ENCODE measurements around the gene NAA38.

The NAA38 gene

DNA sequence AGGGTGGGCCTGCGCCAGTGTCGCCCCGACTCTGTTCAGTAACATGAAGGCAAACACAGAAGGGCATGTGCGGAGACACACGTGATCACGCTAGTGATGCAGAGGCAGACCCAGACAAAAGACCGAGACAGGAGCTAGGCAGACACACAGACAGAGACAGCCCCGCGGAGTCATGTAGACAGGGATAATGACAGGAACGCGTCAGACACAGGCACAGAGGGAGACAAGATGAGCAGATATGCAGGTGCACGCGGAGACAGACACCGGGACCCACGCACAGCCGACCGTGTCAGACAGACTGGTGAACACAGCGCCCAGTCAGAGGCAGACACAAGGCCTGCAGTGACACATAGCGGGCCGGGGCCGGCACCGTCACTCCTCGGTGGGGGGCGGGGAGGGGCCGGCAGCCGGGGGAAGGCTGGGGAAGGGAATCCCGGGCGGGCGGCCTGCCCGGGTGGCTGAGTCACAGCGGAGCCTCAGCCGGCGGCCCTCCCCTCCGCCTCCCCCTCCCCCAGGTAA is 15.9 kb downstream of the NAA38 start:
- DNase-seq (ENCODE audit: low spot score), result peak; percentile 96

DNA sequence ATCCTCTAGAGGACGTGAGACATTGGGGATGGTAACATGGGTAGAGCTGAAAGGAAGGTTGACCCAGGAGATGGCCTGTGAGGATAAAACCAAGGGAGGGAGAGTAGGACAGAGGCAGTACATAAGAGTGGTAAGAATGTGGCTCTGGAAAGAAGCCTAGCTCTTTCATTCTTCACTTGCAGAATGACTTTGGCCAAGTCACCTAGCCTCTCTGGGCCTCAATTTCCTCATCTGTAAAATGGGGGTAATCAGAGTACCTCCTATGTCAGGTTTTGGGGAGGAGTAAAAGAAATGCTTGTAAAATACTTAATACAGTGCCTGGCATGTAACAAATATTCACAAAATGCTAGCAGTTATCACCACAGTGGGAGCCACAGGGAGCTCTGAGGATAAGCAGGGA is 16.5 kb downstream of the NAA38 start:
- DNase-seq (ENCODE audit: low spot score), result no peak

DNA sequence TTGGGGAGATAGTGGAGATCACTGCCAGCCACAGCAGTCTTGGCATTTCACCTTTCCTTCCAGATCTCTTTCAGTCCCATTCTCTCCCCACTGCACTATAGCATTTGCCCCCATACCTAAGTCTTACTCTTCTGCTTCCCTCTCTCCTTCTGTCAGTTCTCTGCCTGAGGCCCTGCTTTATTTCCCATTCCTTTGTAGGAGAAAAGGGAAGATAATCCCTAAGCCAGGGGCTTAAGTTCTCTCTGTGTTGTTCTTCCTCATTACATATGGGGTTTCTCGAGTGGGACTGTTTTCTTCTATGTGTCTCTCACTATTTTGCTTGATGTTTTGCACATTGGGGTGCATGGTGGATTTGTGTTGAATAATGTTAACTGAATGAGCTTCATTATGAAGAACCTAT is 16.9 kb downstream of the NAA38 start:
- no peak for DNase-seq (ENCODE audit: low spot score)

DNA sequence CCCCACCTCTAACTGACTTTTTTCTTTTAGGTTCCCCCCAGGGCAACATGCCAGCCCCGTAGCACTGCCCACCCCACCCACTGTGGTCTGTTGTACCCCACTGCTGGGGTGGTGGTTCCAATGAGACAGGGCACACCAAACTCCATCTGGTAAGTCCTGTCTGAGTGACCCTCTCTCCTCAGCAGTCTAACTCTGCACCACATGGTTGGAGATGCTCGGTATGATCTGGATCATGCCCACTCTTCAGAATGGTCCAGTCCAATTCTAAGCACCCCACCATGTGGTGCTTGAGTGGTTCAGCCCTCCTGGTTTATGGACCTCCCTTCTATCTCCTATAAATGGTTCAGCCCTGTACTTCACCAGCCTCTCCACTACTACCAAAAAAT is 17.5 kb downstream of the NAA38 start:
- no peak for DNase-seq (ENCODE audit: low spot score)

DNA sequence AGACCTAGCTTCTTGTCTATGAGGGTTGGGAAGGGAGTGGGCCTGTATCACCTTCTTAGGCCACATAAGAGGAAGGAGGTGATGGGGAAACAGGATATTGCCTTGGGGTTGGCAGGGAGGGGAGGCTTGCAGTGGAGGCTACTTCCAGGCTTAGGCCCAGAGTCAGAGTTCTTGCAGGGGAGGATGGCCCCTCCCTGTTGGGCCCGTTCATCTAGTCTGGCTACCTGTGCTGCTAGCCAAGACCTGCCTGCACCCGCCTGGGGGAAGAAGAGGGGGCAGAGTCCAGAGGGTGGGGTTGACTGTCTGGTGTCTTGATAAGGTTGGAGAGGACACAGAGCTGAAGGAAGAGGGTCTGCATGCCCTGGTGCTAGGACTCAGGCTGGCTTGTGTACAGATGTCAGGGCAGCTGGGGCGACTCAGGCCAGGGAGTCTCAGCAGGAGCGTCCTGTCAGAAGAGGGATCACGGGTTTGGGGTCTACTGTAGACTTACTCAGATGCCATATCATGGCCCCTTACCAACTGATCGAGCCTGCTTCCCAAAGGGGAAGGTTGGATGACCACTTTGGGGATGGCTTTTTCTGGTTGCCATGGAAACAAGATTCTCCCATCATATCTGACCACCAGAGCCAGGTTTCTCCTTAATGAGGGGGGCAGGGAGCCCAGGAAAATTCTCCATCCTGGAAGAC is 18.0 kb downstream of the NAA38 start:
- DNase-seq (ENCODE audit: low spot score), result no peak

DNA sequence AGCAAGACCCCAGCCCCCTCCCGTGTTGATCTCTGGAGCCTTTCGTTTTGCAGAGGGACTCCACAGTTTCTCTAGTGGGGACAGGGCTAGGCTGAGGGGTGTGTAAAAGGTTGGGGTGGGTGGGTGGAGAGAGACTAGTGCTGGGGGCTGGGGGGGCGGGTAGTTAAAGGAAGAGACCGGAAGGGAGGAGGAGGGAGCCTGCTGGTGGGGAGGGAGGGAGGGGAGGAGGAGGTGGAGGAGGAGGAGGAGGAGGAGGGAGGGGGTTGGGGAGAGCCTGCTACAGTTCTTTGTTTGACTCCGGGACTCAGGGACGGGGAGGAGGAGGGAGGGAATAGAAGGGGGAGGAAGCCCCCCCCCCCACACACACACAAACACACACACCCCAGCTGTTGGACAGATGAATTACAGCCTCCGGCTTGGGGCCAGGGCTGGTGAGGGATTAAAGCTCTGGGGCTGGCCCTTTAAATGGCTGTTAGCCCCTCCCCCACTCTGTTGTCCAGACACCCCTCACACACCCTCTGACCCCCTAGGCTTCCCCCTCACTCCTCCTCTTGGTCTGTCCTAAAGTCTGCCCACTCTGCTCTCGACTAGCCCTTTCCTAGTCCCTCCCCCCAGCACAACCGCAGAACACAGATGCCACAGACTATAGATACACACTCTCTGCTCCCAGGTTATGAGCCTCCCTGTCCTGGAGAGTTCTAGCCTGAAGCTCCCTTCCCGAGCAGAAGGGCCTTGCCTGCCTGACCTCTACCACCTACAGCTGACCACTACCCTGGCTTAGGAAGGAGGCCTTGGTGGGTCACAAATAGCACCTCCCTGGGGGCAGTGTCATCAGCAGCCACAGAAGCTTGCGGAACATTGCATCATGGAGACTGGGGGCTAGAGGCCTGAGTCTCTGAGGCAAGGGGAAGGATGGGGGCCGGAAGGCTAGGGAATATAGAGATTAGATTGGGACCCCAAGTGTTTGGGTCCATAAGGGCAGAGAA is 19.0 kb downstream of the NAA38 start:
- no peak for DNase-seq (ENCODE audit: low spot score)

DNA sequence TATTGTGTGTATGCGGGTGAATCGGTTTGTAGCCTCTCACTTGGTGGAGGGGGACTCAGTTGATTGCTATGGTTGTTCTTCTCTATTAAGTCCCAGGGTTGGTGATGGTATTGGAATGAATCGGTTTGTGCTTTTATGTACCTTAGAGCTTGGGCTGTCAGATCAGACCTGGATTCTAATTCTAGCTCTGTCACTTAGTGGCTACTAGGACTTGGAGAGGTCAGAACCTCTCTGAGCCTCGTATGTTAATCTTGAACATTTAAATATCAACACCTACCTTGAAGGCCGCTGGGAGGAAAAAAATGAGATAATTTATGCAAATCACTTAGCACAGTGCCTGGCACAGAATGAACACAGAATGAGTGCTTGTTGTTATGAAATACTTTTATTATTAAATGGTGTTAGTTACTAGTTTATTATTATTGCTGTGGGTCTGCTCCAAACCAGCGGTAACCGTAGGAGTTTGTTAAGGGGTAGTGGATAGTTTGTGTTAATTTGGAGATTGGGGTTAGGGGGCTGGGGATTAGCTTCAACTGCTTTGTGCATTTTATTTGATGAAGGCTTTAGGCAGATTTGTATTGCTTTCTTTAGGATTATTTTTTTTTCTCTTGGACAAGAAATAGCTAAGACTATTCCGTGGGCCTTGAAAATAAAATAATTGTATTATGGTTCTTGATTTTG is 19.8 kb downstream of the NAA38 start:
- no peak for DNase-seq (ENCODE audit: low spot score)

DNA sequence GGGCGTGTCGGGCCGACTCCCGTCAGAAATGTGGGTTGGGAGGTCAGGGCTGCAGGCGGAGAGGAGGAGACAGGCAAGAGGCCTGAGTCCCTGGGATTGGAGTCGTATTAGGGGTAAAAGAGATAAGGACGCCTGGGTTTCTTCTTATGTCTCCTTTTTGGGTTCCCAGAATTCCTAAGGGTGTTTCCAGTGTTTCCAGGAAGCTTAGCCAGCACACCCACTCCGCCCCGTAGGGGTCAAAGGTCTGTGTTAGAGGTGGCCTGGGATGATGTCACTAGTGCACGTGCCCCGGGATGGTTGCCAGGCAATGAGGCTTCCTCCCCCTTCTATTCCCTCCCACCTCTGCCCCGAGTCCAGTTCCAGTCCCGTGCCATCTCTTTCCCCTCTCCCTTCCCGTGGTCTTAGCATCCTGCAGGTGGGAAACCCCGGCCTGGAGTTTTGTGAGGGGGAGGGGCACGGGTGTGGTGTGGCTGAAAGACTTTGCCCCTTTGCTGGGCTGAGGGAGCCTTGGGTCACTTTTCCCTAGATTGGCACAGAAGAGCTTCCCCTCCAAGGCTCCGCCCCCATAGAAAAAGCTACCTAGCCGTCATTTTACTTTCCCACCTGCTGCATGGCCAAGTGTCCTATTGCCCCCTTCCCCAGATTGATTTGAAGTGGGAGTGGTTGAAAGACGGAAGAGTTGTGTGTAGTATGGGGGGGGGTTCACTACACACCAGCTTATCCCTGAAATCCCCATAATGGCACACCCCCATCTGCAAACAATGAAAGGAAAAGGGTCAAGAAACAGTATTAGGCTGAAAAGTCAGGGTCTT is 20.6 kb downstream of the NAA38 start:
- DNase-seq (ENCODE audit: low spot score), result peak; percentile 75

DNA sequence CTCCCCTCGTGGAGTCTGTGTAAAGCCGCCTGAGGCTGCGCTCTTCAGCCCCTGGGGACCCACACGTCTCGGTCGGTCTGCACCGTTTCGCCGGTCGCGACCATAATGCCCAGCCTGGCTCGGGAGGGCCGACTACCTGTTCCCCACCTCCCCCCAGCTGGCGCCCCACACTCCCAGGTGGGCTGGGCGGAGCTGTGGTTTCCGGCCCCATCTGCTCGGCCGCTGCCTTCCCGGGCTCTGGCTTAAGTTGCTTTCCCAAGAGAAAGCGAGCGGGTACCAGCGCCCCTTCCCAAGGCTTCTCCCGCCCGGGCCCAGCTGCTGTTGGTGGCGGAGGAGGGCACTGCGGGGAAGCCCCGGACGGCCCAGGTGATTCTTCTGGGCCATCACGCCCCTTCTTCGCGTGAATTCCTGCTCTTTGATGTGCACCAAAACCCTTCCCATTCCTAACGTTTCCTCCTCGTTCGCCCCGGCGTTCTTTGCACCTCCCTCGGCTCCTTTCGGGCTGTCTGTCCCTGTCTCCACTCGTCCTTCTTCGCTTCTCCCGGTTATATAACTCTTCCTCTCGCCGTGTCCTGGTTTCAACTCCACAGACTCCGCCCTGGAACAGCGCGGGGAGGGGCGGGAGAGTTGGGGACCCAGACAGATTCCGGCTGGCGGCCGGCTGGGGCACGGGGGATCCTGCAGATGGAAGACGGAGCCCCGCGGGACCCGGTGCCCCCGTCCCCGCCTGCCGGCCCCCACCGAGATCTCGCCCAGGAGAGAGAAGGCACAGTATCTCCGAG is 21.4 kb downstream of the NAA38 start:
- DNase-seq (ENCODE audit: low spot score), result no peak

DNA sequence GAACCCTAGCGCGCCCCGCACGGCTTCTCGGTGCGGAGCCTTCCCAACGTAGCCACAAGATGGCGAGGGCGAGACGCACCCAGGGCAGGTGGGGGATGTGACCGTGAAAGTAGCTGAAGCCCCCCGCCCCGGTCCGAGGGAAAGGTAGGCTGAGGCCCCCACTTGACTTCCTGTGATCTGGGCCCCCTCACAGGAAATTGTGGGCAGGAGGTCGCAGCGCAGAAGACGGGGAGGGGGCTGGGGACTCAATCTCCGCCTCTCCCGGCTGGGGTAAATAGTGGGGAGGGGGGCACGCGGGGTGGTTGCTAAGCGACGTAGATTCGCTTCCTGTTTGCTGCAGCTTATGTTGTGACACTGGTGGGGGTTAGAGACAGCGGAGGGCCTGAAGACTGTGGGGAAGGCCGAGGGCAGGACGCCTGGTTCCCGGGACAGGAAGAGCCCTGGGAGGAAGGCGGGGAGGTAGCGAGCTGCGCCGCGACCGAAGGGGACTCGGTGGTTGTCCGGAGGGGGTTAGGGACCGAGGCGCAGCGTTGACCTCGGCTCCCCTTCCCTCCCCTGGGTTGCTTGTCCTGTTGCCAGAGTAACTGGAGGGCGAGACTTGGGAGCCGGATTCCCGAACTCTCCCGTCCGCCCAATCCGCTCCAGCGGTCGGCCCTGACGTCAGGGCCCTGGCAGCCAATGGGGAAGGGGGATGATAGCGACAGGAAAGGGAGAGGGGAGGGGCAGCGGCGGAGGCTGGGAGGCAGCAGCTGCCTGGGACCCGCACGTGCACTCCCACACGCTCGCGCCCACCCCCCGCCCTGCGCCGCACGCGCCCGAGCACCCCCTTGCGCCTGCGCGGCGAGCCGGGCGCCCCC is 22.2 kb downstream of the NAA38 start:
- DNase-seq (ENCODE audit: low spot score), result peak; percentile 90

DNA sequence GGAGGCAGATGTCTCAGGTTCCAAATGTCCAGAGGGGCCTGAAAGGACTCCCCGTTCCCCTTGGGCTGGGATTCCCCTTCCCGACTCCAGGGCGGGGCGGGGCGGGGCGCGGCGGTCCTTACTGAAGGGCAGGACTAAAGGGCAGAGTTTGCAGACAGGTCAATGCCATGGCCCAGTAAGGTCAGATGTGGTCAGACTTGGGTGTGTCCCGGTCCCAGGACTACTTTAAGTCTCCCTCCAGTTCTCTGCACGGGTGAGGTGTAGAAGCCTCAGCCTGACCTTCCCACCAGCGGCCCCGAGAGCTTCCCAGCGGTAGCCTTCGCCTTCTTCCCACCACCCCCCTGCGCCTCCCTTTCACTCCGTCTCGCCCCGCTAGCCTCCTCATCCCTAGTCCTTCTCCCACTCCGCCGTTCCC is 22.8 kb downstream of the NAA38 start:
- peak; percentile 59 for DNase-seq (ENCODE audit: low spot score)

DNA sequence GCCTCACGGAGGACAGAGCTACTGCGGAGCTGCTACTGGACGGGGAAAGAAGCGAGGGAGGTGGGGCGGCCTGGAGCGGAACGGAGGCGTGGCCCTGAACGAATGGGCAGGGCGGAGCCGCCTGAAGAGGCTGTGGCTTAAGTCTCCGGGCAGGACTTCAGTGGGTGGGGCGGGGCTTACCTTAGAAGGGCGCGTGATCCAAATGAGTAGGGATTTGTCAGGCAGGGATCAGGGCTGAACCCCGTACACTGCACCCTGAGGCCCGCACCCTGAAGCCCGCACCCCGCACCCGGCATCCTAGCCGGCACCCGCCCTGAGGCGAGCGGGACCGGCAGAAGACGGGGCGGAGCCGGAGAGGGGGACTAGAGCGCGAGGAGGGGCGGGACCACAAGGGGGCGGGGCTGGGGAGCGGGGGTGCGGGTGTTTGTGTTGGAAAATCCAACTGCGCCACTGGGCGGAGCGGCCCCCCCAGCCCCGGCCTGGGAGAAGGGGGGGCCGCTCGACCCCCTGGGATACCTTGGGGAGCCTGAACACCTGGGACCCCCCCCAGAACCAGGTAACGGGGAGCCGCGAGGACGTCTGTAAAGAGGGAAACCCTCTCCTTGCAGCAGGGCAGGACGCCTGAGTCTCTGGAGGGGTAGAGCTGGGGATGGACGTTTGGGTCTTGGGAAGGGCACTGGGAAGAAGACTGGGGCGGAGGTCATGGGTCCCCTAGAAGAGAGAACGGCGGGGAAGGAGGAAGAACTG is 23.4 kb downstream of the NAA38 start, which contains the start of gene KDM6B:
Gene KDM6B (plus strand): TSS at position 423 of the 747 bp plus-strand sequence. CDS start 11,338 bp downstream, outside the sequence.
- peak; percentile 84 for DNase-seq (ENCODE audit: low spot score)

DNA sequence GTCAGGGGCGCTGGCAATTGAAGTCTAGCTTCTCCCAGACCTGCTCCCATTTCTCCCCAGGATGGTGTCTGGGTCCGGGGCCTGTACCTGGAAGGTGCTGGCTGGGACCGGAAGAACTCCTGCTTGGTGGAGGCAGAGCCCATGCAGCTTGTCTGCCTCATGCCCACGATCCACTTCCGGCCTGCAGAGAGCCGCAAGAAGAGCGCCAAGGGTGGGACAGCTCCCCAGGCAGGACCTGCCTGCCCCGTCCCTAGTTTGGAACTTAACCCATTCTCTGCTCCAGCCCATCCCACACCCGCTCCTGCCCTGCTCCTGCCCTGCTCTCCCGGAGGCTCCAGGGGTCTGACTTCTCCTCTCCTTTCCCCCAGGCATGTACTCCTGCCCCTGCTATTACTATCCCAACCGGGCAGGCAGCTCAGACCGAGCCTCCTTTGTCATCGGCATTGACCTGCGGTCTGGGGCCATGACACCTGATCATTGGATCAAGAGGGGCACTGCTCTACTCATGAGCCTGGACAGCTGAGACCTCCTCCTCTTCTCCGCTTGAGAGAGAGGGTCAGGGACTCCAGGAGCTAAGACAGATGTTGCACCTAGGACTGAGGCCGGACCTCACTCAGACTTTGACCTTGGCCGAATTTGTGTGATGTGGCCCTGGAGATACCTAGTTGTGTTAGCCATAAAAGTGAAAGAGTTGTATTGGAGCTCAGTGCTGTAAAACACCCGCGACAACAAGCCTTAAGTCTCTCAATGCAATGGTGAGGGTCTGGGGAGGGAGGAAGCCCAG is 24.2 kb downstream of the NAA38 start:
- DNase-seq (ENCODE audit: low spot score), result no peak

DNA sequence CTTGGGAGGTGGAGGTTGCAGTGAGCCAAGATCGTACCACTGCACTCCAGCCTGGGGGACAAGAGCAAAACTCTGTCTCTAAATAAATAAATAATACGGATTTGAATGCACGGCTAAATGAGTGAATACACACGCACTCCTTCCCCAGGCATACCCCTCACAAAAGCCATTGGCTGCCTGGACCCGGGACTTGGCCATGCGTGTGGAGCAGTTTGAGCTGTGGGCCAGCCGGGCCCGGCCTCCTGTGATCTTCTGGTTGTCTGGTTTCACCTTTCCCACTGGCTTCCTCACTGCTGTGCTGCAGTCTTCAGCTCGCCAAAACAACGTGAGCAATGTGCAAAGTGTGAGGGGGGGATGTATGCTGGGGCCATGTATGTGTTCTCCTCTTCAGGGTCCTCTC is 24.9 kb downstream of the NAA38 start:
- DNase-seq (ENCODE audit: low spot score), result no peak

DNA sequence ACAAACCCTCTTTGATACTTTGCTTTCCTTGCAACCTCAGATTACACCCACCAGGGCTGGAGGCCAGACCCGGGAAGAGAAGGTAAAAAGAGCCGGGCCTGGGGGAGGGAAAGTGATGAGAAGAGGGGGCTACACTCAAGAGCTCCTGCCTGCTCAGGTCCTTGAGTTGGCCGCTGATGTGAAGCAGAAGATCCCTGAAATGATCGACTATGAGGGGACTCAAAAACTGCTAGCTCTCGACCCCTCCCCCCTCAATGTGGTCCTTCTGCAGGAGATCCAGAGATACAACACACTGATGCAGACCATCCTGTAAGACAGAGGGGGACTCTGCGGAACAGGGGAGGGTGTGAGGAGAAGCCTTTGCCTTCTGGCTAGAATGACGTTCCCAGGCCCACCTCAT is 26.1 kb downstream of the NAA38 start:
- no peak for DNase-seq (ENCODE audit: low spot score)

DNA sequence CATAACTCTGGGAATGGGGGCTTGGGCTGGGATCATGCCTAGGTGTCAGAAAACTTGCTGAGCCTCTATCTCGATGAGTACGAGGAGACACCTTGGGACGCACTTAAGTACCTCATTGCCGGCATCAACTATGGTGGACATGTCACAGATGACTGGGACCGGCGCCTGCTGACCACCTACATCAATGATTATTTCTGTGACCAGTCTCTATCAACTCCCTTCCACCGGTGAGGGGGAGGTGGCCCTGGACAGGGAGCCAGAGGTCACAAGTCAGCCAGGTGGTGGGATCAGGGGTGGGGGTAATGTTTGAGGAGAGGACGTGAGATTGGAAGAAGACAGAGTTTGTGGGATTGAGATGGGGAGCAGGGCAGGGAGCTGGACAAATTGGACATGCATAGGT is 26.7 kb downstream of the NAA38 start:
- DNase-seq (ENCODE audit: low spot score), result no peak

DNA sequence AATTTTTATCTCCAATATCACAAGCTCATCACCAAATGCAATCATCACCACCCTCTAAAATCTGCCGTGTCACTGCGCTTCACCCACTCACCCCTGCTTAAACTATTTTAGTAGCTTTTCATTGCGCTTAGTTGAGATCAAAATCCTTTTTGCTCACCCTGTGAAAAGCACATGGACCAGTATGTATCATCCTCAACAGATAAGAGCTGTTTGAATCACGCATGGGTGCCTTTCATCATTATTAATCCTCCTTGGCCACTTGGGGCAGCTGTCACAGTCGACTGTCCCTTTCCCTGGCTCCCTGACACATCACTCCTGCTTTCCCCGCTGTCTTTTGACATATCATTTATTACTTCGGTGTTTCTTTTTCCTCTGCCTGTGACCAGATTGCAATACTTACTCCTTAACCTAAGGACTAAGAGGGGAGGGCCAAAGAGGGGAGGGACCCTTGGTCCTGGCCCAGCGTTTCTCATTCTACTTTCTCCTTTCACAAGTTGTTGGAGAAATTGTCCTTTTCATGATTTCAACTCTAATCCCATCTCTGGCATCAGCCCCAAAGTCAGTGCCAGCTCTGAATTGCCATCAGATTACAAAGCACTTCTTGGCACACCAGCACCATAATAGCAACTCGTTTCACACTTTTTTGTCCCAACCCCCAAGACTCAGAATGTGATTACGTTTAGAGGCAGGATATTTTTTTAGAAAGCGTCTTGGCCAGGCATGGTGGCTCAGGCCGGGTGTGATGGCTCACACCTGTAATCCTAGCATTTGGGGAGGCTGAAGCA is 32.0 kb downstream of the NAA38 start:
- no peak for DNase-seq (ENCODE audit: low spot score)
